Measurements from ENCODE around the gene BCAT1. TPM values are rescaled to one million over a fixed set of nuclear protein-coding genes. Genes with fewer than 3 reads are reported as not detected.

Gene BCAT1
- total and polyA plus RNA-seq, 2 of the 8 experiments (the other 6 are each of a cell fraction or from before 2014, with no cell fraction given), result 19.7 to 263 TPM

DNA sequence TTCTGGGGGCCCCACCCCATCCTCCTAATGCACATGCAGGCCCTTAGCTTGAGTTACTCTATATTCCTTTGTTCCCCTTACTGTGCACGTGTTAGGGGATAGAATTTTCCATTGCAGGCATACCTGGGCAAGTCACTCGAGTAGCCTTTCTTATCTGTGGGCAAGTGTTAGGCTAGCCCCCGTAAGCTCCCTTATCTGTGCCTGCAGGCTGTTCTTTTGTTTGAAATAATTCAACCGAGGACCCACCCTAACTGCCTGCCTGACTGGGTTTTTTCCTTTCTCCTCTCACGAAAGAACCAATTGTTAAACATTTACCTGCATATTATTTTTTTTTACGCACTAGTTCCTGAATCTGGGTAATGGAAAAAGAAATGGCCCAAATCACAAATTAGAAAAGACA is 21.3 kb upstream of the BCAT1 start:
- ChIA-PET CTCF (ENCODE audit: partially characterized antibody) (interaction anchor here (0.7 to 1.1 kb wide), 3 partner anchors 23 to 185 kb away, joined by 3 read pairs; no protein-coding TSS in a partner anchor), POLR2A (ENCODE audit: partially characterized antibody) (interaction anchor here (0.8 kb wide), 1 partner anchor 64 kb away, joined by 3 read pairs; no protein-coding TSS in a partner anchor)
- H2AFZ ChIP-seq (ENCODE audit: low read length), result no peak overlapping the region
- no peaks in the 10 kb centered on the region for H3K36me3 ChIP-seq (ENCODE audit: control insufficient read depth in 2 of 4, insufficient read depth in 4 of 4, low read length in 3 of 4)
- no peak overlapping the region for H2BK15ac ChIP-seq (ENCODE audit: low read length)
- no peak overlapping the region for H4K5ac ChIP-seq (ENCODE audit: insufficient read length, low read depth, low read length)
- 0 out of 2 replicates have a peak, but pooled peaks cover 2% of the 10 kb centered on the region for H3K23me2 ChIP-seq (ENCODE audit: low read depth, low read length)
- H3K79me1 ChIP-seq (ENCODE audit: low read depth, low read length), result no peaks in the 10 kb centered on the region
- H3K56ac ChIP-seq (replicated peaks; ENCODE audit: insufficient read length, low read depth, low read length), result no peak overlapping the region
- no peak overlapping the region for H2AK5ac ChIP-seq (ENCODE audit: low read depth, low read length)
- no peak overlapping the region for H2BK12ac ChIP-seq (ENCODE audit: low read depth, low read length)
- no peaks in the 10 kb centered on the region for H4K20me1 ChIP-seq (replicated peaks in 1 of 2; ENCODE audit: control insufficient read depth in 1 of 2, insufficient read depth in 2 of 2, low read length in 2 of 2)
- DNase-seq (ENCODE audit: low read depth in 1 of 2, low spot score in 2 of 2), result no peak
- H3K4ac ChIP-seq (replicated peaks; ENCODE audit: insufficient read length, low read depth, low read length), result no peak overlapping the region
- 71% methylated on average over 6 of the region's 6 CpGs; no CpG with 5 or more reads in 1 of the 2 experiments for WGBS, 2 experiments (ENCODE audit: extremely low coverage in 1 of 2, insufficient coverage in 1 of 2, insufficient read length in 1 of 2, insufficient replicate concordance in 2 of 2, low coverage in 1 of 2, low lambda C conversion rate in 2 of 2, missing lambda C conversion rate in 1 of 2)
- H3K9me3 ChIP-seq (ENCODE audit: insufficient read depth in 2 of 2, low read depth in 1 of 2, low read length in 1 of 2), result peaks cover 2 to 4% of the 10 kb centered on the region in 2 experiments; a peak in 2 of 4 replicates
- H3K27ac ChIP-seq (ENCODE audit: low read depth, low read length), result no peak overlapping the region
- H3K23ac ChIP-seq (ENCODE audit: insufficient read length), result no peak overlapping the region
- H2BK20ac ChIP-seq (ENCODE audit: low read length), result no peak overlapping the region
- no peaks in the 10 kb centered on the region for H3K79me2 ChIP-seq (ENCODE audit: control insufficient read depth in 1 of 2, insufficient read depth in 2 of 2, low read length in 2 of 2)
- H3K14ac ChIP-seq (ENCODE audit: insufficient read length), result no peak overlapping the region
- H2BK120ac ChIP-seq (replicated peaks; ENCODE audit: low read depth, low read length), result no peak overlapping the region
- no peak overlapping the region for H3K18ac ChIP-seq (ENCODE audit: extremely low read depth, low read length)
- no peak overlapping the region for H4K8ac ChIP-seq (ENCODE audit: extremely low read depth, insufficient read depth, low read length)
- H2BK5ac ChIP-seq (ENCODE audit: low read depth, low read length), result no peak overlapping the region
- no peak overlapping the region for H3K4me3 ChIP-seq (ENCODE audit: extremely low read depth in 1 of 4, insufficient read depth in 2 of 4, low read depth in 3 of 4, low read length in 4 of 4)
- FAIRE-seq, result no peak
- H3K9ac ChIP-seq (replicated peaks in 1 of 4; ENCODE audit: extremely low read depth in 1 of 4, low read depth in 3 of 4, low read length in 3 of 4), result no peak overlapping the region
- no peaks in the 10 kb centered on the region for H3K4me1 ChIP-seq (replicated peaks in 1 of 4; ENCODE audit: control insufficient read depth in 3 of 4, insufficient read depth in 4 of 4, low read length in 3 of 4)
- H3K27me3 ChIP-seq (replicated peaks in 1 of 4; ENCODE audit: control insufficient read depth in 3 of 4, extremely low read depth in 1 of 4, insufficient read depth in 3 of 4, low read length in 3 of 4), result no peaks in the 10 kb centered on the region
- H4K91ac ChIP-seq (replicated peaks; ENCODE audit: insufficient read length, low read length), result no peak overlapping the region
- H3K4me2 ChIP-seq (ENCODE audit: insufficient read depth in 1 of 2, low read depth in 2 of 2, low read length in 2 of 2), result no peak overlapping the region
- TF ChIP-seq KDM5A (IDR thresholded peaks at IDR 0.05; ENCODE audit: low read length) (no peak), EZH2 (IDR thresholded peaks at IDR 0.05; ENCODE audit: low read depth, low read length, severe bottlenecking) (no peak), SIN3A (conservative IDR thresholded peaks at IDR 0.05 in 1 of 2, IDR thresholded peaks at IDR 0.05 in 1 of 2; ENCODE audit: low read depth in 1 of 2, low read length in 2 of 2) (no peak), GABPA (IDR thresholded peaks at IDR 0.05; ENCODE audit: borderline replicate concordance, insufficient read depth, low read length) (no peak), BRCA1 (IDR thresholded peaks at IDR 0.05; ENCODE audit: low read depth, low read length) (no peak), SP2 (IDR thresholded peaks at IDR 0.05; ENCODE audit: low read length) (no peak), JUN (IDR thresholded peaks at IDR 0.05; ENCODE audit: low read depth, low read length) (no peak), TBP (IDR thresholded peaks at IDR 0.05; ENCODE audit: low read depth, low read length) (no peak), CREB1 (IDR thresholded peaks at IDR 0.05) (no peak), SIRT6 (IDR thresholded peaks at IDR 0.05; ENCODE audit: low read length) (no peak), RNF2 (IDR thresholded peaks at IDR 0.05; ENCODE audit: borderline replicate concordance, low read depth, low read length, missing control alignments, poor library complexity, severe bottlenecking) (no peak)
- TF ChIP-seq, protein P1, sequence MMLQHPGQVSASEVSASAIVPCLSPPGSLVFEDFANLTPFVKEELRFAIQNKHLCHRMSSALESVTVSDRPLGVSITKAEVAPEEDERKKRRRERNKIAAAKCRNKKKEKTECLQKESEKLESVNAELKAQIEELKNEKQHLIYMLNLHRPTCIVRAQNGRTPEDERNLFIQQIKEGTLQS (IDR thresholded peaks at IDR 0.05; ENCODE audit: insufficient read depth, low read depth, low read length), result no peak
- TF ChIP-seq, protein P2, sequence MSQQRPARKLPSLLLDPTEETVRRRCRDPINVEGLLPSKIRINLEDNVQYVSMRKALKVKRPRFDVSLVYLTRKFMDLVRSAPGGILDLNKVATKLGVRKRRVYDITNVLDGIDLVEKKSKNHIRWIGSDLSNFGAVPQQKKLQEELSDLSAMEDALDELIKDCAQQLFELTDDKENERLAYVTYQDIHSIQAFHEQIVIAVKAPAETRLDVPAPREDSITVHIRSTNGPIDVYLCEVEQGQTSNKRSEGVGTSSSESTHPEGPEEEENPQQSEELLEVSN (IDR thresholded peaks at IDR 0.05), result no peak

All from H1 (cell line).